Stimulated activated CD4-positive, alpha-beta T cell treated with anti-CD3 and anti-CD28 coated beads, Interleukin-15, amount 100 ng/mL, for 24 hours (primary cell): ENCODE data around the gene CUL5.
A peak's percentile ranks its signal among the peaks of the same experiment; 100 is the strongest.

Source experiments
- DNase-seq: peaks from one replicate; pipeline ENCODE4 v3.0.0-alpha.2; 2020

CUL5 gene

GRCh38 chr11:108008656-108009496 lies at the start of gene CUL5:
CUL5 (plus strand) TSS chr11:108008898; CDS start chr11:108009349, 451 bp downstream.
- DNase-seq = peak; percentile 93

DNA sequence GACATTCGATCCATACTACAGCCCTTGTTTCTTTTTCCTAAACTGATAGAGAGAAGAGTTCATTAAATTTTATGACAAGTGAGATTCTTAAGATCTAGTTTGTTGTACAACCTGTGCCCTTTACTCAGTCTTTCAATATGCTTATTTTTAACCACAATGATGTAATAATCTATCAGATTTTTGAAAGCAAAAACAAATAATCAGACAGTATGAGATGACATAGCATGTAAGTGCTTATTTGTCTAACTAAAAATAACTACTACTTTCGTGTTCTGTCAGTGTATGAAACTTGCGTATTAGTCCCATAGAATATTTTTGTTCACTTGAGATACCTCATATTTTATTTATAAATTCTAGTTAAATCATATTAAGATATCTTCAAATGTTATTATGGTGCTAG lies 47.2 kb upstream of the CUL5 start:
- no peak for DNase-seq

GRCh38 chr11:107962181-107962580 lies 46.5 kb upstream of the CUL5 start:
- no peak for DNase-seq

- no peak for DNase-seq
These were observed 45.6 kb upstream of the CUL5 start for GRCh38 chr11:107963091-107963490.

GRCh38 chr11:107969219-107969618 lies 39.5 kb upstream of the CUL5 start:
- DNase-seq = no peak

- DNase-seq = no peak
These were observed 38.6 kb upstream of the CUL5 start for GRCh38 chr11:107970049-107970448.

- no peak for DNase-seq
These were observed 35.1 kb upstream of the CUL5 start for GRCh38 chr11:107973641-107974040.

DNA sequence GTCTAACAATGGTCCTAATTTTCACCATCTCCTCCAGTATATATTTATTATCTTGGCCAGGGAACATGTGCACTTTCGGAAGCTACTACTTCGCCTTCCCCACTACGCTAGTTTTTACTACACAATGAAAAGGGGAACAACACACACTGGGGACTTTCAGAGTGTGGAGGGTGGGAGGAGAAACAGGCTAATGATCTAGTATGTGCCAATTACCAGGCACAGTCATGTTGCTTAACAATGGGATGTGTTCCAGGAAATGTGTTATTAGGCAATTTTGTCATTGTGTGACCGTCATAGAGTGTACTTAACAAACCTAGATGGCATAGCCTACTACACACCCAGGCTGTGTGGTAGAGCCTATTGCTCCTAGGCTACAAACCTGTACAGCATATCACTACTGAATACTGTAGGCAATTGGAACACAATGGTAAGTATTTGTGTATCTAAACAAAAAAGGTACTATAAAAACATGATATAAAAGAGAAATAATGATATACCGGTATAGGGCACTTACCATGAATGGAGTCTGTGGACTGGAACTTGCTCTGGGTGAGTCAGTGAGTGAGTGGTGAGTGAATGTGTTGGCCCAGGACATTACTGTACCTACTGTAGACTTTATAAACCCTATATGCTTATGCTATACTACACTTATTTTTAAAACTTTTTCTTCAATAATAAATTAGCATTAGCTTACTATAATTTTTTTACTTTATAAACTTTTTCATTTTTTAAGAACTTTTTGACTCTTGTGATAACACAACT lies 20.1 kb upstream of the CUL5 start:
- DNase-seq = no peak

GRCh38 chr11:107991868-107992414 lies 16.8 kb upstream of the CUL5 start:
- no peak for DNase-seq

DNA sequence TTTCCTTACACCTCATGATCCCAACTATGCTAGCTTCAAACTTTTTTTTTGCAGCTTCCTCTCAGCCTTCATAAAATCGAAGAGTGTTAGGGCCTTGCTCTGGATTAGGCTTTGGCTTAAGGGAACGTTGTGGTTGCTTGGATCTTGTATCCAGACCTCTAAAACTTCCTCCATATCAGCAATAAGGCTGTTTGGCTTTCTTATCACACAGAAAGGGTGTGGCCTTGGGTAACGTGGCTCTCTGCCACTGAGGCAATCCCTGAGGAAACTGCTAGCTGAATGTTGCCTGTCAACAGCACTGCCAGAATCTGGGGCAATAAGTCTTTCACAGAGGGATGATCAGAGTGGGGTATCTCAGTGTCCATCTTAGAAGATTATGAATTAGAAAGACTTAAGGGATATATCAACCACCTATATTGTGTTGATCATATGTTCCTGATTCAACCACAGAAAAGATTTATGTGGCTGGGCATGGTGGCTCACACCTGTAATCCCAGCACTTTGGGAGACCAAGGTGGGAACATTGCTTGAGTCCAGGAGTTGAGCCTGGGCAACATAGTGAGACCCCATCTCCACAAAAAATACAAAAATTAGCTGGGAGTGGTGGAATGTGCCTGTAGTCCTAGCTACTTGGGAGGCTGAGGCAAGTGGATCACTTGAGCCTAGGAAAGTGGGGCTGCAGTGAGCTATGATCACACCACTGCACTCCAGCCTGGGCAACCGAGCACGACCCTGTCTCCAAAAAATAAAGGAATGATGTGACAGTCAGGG lies 12.5 kb upstream of the CUL5 start:
- no peak for DNase-seq

- no peak for DNase-seq
These were observed 9.9 kb upstream of the CUL5 start for GRCh38 chr11:107998761-107999160.

DNA sequence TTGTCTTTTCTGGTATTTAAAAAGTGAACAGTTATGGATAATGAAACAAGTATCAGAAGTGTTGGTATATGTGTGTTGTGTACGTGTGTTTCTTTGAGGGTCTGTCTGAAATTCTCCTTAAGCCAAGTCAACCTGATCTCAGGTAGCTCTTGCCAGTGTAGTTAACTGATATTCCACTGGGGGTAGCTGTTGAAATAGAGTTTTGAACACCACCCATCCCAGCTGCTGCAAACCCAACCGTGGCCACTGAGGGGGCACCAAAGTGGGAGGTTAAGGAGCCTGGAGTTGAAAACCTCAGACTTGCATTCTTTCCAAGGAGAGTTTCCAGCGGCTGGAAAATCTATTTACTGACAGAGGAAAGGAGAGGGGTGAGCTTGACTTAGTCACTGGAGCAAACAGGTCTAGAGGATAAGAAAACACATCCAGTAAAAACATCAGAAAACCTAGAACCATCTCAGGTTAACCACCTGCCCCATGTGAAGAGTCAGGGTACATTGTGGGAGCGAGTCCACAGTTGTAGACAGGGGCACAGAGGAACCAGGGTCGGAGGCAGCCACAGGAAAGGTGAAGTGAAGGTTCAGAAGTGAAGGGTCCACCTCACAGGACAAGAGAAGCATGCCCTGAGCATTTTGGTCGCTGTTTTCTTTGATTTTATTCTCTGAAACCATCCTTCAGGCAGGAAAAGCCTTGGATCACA lies 8.8 kb upstream of the CUL5 start:
- DNase-seq = peak; percentile 35

GRCh38 chr11:108002476-108002875 lies 6.2 kb upstream of the CUL5 start:
- DNase-seq = no peak

GRCh38 chr11:108003623-108004022 lies 5.1 kb upstream of the CUL5 start:
- DNase-seq = no peak

DNA sequence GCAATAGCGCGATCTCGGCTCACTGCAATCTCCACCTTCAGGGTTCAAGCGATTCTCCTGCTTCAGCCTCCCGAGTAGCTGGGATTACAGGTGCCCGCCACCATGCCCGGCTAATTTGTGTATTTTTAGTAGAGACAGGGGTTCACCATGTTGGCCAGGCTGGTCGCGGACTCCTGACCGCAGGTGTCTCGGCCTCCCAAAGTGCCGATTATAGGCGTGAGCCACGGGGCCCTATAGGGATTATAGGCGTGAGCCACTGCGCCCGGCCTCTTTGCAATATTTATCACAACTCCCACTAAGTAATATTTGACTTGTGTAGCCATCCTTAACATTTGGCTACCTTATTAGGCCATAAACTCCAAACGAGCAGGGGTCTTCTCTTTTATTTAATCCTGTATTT lies 879 bp upstream of the CUL5 start:
- DNase-seq = no peak

DNA sequence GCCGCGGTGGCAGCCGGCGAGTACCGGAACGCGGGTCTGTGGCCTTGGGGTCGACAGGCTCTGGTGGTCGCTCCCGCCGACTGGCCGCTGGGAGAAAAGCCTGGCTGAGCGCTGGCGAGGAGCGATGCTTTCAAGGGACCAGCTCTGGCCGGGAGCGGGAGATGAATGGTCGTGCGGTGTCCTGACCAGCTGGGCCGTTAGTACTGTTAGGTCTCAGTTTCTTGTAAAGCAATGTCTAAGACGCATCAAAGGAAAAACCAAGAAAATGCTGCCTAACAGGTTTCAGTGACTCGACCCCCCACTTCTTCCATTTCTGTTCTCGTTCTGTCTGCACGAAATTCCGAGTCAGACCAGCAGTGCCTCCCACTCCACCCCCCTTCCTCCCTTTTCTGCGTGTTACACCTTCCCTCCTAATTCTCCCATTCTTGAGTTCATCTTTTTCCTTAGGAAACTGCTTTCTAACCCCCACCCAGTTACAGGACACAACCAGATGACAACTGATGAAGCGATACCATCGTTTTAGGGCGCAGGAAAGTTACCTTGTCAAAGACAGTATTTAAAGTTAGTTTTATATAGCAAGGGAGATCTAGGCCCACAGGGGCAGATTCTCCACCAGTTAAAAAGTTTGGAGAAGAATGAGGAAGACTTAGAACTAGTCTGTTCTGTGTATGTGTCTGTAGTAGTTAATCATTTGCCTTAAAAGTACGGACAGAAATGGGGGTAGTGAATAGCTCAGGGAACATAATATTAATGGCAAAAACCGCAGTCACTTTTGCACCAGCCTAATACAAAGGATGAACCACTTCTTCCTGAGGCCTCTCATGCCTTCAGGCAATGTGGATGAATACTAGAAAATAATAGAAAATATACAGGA lies 1.0 kb downstream of the CUL5 start:
- DNase-seq = peak; percentile 15

GRCh38 chr11:108012139-108012725 lies 3.5 kb downstream of the CUL5 start:
- DNase-seq = no peak

DNA sequence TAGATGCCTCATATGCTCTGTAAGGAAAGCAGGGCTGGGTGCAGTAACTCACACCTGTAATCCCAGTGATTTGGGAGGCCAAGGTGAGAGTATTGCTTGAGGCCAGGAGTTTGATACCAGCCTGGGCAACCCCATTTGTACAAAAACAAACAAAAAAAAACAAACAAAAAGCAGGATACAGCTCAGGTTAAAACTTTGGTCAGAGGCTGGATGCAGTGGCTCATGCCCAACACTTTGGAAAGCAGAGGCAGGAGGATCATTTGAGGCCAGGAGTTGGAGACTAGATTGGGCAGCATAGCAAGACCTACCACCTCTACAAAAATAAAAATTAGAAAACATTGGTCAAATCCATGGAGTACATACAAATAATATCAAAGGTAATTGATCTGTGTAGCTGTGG lies 7.9 kb downstream of the CUL5 start:
- no peak for DNase-seq

DNA sequence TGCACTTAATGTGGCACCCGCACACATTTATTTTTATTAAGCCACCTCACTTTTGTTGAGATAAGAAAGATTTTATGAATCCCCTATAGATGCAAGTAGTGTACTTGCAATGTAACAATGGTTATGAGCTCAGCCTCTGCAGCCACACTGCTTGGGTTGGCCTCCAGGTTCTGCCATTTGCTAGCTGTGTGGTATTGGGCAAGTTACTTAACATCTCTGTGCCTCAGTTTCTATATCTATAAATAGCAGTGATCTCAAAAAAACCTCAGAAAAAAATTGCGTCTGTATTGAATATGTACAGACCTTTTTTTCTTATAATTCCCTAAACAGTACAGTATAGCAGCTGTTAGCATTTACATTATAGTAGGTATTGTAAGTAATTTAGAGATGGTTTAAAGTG lies 10.0 kb downstream of the CUL5 start:
- no peak for DNase-seq

DNA sequence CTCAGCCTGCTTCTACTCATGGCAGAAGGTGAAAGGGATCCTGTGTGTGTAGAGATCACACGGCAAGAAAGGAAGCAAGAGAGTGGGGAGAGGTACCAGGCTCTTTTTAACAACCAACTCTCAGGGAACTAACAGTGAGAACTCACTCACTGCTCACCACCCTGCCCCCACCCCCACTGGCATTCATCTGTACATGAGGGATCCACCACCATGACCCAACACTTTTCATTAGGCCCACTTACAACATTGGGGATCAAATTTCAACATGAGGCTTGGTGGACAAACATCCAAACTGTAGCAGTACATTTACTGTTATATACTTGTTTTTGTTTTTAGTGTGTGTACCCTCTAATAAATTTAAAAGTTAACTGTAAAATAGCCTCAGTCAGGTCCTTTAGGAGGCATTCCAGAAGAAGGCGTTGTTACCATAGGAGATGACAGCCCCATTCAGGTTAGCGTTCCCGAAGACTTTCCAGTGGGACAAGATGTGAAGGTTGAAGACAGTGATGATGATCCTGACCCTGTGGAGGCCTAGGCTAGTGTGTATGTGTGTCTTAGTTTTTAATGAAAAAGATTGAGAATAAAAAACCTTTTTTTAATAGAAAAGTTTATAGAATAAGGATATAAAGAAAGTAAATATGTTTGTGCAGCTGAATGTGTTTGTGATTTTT lies 11.3 kb downstream of the CUL5 start:
- no peak for DNase-seq
